ENCODE measurements around the gene LGR4.

LGR4 gene

DNA sequence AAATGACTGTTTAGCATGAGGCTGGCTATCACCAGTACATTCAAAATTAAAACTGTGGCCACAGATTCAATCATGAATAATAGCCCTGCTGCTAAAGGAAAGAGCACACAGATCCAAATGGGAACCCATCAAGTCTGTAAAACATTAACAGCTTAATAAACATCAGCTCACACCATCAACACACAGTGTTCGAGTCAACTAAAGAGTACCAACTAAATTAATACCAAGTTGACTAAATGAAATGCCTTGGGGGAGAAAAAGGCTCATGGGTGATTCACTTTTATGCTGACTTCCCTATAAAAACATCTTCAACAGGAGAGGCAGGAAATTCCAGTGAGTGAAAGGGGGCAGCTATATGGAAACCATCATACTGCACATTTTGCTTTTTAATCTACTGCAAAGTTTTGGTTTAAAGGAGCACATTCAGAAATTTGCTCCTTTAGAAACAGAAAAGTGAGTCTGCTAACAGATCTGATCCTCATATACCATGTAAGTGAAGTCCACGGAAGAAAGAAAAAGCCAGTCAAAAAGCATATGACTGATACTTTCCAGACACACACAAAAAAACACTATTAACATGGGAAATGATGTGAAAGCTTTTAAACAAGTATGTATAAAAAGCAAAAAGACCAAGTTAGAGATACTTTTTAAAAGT, 16.3 kb downstream of the LGR4 start:
- no peak for DNase-seq

DNA sequence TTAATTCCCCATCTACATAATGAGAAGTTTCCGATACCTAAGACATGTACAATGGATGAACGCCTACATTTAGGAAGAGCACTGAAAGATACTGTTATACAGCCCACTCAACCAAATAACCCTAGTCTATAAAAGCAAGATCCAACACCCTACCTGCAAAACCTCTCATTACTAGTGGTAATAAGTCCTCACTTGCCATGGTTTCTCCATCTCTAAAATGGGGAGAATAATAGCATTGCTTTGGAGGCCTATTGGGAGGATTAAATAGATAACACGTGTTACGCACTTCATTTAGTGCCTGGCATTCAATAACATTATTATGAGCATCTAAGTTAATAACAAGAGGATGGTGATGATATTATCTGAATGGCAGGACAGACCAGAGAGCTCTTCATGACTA, 16.9 kb downstream of the LGR4 start:
- DNase-seq: no peak

DNA sequence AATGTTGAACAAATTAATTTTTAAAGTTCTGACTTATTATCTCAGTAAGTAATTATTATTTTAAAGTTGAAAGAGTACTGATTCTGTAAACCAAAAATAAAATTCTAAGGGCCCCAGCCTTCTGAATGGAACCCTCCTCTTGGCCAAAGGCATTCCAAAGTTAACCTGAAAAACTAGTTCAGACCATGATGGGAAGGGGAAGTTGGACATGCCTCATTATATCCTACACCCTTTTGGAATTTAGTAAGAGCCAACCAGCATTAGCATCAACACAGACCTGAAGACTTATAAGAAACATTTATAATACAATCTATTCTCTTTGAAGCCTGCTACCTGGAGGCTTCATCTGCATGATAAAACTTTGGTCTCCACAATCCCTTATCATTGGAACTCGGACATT, 18.9 kb downstream of the LGR4 start:
- no peak for DNase-seq

DNA sequence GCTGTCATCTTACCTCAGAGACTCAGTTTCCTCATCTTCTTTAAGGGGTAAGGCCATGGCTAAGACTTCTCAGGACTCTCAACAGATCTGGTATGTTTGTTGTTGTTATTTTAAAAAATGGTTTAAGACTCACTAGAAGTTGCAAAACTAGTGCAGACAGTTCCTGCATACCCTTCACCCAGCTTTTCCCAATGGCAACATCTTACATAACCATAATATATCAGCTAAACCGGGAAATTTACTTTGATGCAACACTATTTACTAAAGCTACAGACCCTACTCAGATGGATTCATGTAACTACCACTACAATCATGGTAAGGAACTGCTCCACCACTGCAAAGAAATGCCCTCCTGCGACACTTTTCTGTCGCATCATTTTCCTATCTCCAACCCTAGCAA, 20.4 kb downstream of the LGR4 start:
- DNase-seq: no peak

DNA sequence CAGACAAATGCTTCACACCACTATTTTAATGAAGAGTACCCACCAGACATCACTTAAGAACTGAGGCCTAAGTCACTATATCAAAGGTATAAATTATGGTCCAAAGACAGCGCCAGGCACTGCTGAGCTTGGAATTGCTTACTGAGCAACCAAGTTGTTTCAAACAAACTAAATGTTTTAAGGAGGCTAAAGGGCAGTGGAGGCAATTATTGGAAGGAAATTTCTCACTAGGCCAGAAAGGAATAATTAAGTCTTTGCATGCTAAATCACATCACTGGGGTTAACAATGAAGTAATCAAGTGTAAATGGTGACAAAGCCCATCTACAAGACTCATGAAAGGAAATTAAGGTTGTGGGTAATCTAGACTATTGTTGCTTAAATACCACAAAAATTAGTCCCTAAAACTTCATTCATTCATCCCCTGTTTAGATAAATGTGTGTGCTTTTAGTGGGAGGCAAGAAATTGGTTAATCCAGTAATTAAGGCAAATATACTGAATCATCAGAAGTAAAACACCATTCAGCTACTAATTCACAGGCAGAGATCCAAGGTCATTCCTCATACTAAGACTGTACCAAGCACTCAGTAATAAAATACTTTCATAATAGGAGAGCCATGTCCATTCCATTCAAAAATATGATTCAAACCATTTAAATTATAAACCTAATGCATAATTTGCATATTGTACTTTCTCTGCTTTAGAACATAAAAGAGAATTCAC, 21.2 kb downstream of the LGR4 start:
- DNase-seq: no peak

DNA sequence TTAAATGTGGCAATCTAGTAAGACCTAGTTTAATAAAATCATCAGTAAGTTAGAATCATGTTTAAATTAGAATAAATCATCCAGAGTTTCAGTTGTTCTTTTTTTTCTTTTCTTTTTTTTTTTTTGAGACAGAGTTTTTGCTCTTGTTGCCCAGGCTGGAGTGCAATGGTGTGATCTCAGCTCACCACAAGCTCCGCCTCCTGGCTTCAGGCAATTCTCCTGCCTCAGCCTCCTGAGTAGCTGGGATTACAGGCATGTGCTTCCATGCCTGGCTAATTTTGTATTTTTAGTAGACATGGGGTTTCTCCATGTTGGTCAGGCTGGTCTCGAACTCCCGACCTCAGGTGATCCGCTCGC, 24.4 kb downstream of the LGR4 start:
- DNase-seq: peak; percentile 34

DNA sequence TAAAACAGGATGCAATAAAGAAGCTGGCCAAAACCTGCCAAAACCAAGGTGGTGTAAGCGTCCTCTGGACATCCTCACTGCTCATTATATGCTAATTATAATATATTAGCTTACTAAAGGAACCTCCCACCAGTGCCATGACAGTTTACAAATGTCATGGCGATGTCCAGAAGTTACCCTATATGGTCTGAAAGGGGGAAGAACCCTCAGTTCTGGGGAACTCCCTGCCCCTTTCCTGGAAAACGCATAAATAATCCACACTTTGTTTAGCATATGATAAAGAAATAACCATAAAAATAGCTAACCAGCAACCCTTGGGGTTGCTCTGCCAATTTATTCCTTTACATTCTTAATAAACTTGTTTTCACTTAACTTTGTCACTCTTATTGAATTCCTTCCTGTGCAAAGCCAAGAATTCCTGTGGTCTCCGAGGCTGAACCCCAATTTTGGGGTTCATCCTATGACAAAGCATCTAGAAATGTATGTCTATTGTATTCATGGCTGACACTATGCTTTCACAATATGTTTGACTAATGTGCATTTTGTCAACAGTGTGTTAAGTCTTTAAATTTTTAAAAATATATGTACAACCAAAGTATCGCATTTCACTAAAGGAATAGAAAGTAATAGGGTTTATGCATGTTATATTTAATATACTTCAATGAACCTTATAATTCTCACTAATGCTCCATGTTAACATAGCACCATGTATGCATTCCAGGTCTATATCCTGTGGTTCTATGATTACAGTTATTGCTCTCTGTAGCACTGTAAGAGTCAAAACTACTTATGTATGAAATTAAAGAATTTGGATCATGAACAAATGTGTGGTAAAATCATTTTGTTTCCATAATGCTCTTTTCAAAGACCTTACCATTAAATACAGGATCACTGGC, 25.1 kb downstream of the LGR4 start:
- DNase-seq: no peak

DNA sequence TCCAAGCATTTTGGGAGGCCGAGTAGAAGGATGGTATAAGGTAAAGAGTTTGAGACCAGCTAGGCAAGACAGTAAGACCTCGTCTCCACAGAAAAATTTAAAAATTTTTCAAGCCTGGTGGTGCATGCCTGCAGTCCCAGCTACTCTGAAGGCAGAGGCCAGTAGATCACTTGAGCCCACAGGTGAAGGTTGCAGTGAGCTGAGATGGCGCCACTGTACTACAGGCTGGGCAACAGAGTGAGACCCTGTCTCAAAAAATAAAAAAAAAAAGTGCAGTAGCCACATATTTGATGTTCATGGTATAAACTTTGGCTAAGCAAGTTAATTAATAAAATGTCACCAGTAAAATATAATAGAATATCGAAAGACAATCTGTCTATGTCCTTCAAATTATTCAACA, 27.0 kb downstream of the LGR4 start:
- DNase-seq: no peak

DNA sequence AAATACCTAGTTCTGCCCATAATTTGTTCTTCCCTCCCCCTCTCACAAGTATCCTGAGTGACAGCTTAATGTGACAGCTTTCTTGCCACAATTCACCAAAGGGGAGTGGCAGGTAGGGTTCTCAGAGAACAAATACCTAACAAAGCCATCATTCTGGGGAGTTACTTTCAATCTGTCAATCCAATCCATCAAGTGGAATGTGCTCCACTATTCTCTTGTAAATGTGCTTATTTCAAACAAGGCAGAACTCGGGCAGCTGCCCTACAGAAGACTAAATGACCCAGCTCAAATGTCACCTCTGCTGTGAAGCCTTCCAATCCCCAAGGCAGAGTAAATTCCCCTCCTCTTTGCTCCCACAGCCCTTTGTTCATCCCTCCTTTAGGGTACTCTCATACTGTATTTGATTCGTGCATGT, 27.8 kb downstream of the LGR4 start:
- DNase-seq: no peak

DNA sequence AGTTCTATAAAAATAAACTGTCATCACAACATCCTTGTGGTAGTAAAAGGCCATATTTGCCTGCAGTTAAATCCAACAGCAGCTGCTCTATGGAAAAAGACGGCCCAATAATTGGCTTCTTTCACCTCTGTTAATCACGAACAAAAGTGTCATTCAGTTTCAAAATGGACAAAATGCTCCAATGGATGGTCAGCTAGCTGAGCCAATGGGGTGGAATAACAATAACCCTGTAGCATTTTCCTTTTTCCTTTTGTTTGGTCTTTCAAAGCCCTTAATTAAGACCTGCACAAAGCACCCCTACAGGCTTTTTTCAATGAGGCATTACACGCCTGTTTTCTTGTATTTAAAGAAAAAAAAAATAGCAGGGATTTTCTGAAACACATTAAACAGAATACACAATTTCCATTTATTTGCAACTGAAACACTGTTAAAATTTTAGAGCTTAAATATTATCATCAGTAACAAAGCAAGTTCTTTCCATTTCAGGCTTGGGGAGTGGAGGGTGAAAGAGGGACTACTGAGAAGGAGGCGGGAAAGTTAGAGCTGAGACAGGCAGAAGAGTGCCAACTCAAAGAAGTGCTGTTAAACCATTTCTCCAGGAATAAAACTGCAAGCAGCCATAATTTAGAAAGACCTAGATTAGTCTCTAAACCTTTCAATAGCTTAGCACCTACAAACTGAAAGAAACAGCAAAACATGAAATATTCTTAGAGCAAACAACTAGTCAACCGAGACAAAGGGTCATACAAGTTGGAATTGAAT, 28.7 kb downstream of the LGR4 start:
- DNase-seq: no peak

DNA sequence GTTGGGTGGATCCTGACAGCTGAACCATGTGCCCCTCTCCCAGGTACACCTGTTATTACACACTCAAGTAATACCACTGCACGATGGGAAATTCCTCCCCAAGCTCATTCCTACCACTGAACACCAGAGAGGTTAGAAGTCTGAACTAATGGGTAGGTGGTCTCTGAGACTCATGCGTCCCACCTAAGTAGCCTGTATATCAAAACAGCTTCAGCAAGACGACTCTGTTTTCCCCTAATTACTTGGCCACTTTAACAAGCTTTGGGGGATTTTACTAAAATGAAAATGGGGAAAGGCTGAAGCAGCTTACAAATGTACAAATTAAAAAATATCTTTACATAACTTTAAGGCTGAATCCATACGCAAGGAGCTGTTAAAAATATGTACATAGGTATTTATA, 29.4 kb downstream of the LGR4 start:
- DNase-seq: no peak

DNA sequence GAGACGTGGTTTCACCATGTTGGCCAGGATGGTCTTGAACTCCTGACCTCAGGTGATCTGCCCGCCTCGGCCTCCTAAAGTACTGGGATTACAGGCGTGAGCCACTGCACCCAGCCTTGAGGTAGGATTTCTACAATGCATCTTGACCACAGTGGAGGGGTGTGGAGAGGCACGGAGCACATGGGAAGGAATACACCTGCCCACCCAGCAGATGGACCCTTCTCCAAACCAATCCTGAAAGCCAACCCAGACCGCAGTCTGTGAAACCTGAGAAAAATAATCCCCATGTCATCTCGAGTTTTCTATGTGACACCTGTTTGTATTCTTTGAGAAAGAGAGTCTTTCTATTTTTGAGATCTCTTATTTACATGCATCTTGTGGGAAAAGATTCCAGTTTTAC, 32.5 kb downstream of the LGR4 start:
- no peak for DNase-seq

DNA sequence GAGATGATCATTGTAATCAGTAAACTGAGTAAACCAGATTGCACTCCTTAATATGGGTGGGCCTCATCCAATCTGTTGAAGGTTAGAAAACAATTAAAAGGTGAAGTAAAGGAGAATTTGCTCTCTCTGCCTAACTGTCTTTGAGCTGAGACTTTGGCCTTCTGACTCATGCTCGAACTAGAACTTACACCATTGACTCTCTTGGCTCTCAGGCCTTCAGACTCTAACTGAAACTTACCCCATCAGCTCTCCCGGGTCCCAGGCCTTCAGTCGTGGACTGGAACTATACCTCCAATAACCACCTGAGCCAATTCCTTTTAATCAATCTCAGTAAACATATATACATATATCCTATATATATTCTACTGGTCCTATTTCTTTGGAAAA, 34.0 kb downstream of the LGR4 start:
- DNase-seq: no peak

DNA sequence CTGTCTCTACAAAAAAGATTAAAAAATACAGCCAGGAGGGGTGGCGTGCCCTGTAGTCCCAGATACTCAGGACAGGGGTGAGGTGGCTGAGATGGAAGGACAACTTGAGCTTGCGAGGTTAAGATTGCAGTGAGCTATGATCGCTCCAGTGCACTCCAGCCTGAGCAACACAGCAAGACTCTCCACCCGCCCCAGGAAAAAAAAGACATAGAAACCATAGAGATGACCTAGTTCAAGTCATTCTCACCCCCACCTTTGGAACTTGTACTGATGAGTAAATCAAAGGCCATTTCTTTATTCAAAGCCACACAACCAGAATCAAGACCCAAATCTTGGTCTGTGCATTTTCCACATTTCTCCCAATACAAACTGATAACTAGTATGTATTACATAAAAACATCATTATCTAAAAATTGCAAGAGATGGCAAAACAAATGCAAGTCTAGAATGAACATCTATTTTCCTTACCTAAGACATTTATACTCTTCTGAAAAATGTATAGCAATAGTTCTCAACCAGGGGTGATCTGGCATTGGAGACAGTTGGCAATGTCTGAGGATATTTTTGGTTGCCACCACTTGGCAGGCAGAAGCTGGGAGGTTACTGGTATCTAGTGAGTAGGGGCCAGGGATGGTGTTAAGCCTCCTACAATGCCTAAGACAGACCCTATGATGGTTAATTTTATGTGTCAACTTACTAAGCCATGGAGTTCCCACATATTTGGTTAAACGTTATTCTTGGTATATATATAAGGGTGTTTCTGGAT, 34.6 kb downstream of the LGR4 start:
- DNase-seq: no peak

DNA sequence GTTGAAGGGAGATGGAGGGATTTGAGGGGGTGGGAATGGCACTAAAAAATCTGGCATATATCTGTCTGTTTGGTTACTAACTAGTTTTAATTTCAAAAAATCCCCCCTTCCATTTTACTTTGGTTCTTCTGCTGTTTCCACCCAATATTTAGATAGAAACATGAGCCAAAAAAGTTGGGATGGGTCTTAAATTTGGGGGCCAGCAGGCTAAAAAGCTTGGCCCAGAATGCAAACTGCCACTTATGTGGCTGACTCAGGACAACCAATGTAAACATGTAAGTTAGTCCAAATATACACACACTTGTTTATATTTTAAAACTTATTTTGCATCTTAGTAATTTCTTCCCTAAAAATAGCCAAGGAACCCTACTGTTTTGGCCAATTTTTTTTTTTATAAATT, 35.7 kb downstream of the LGR4 start:
- DNase-seq: no peak

DNA sequence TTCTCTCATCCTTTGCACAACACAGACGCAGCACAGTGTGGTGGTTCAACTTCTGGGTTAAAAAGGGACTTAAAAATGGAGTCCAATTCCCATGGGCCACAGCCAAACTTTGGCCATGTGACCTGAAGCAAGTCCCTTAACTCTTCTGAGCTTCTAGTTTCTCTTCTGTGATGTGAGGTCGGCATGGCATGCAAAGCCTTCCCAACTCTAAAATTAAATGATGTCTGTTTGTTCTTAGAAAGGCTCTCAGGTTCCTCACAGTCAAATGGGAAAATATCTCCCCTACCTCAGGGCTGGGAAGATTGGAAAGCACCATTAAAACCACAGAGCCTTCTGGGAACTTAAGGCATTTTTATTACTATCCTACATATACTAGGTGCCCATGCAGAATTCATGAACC, 38.8 kb downstream of the LGR4 start:
- DNase-seq: no peak

DNA sequence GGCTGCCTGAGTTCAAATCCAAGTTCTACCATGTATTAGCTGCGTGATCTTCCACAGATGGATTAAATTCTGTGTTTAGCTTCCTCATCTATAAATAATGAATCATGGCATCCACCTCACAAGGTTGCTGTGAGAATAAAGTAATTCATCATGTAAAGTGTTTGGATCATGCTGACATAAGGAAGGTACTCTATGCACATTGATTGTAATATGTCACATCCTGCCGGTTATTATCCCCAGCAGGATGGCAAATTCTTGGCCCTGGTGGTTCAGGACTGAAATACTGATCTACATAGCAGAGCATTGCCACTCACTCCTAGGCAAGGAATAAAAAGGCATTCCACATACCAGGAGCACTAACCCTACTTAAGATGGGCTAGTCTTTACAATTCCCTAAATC, 40.8 kb downstream of the LGR4 start:
- no peak for DNase-seq

DNA sequence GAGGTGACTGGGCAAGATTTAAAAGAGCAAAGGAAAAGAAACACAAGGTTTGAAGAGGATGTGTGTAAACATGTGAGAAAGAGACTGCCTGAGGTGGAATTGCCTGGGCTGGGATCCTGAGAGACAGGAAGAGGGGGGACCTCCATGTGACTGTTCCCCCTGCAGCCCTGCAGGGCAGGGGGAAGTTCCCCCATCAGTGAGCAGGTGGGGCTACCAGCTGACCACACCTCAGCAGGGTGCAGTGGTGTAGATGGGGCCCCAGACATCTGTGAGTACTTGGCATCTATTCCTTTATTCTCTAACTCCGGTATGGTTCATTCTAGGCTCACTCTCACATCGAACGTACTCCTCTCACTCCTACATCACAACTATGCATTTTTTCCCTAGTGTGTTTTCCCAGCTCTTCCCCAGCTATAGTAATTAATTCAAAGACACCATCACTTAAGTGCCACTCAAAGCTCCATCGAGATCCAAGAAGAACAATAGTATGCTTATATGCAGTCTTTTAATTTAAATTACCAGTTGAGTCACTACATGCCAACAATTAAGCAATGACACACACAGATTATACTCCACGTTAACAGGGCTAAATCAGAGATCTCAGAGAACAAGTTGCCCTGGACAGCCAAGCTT, 42.7 kb downstream of the LGR4 start:
- DNase-seq: no peak

DNA sequence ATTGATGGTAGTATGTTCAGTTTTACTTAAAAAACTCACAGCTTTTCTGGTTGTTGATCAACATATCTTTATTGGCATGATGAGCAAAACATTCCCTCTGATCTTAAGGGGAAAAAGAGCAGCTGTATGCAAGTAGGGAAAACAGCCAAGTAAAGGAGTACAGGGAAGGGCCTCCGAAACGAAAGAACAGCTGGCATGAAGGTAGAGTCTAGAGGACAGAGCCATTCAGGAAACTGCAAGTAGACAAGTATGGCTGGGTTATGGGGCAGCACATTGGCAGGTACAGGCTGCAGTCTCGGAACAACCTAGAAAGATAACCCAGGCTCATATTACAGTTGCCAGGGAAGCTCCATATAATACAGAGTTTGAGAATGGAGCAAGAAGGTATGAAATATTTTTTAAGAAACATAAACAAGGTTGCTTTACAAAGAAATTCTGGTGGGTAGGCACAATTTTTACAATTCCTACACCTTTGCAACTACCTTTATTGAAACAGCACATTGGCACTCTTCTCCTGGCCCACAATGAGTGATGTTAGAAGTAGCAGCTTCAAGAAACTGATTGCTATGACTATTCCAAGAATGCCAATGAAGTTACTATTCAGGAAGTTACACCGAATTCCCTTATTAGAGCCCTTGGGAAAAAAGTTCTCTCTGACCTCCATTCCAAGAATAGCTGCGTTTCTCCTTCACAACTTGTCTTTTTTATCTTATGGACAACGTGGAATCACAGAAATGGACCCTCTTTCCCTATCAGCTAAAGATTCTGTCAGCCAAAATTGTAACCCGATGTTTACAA, 45.2 kb downstream of the LGR4 start:
- DNase-seq: no peak

DNA sequence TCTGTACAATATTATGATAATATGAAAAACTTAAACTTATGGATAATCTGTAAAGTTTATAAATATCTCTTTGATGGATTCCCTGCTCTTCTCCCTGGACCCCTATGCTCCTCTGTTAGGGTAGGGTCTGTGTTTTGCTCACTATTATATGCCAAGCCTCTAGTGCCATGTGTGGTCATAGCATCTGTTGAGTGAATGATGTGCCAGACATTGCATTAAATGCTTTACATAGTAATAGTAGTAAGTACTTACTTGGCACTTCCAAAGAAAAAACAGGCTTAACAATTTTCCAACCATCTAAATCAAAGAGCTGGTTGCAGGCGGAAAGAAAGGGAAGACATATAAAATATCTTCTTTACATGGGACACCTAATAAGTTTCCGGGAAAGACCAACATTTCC, 46.8 kb downstream of the LGR4 start:
- no peak for DNase-seq

DNA sequence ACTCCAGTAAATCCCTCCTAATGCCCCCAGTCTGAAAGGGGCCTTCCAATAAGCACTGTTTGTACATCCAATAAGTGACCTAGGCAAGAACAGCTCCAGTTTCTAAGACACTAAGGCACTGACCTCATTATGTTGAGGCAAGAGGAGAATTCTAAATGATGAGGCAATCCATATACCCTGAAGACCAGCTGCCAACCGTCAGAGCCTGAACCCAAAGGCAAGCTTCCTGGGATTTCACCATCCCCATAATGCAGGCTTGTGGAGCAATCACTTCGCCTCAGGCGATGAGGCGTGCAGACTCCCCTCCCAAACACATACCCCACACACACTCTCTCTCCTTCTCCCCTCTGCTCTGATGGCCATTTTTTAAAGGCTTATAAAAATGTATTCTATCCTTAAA, 49.5 kb downstream of the LGR4 start:
- peak; percentile 98 for DNase-seq
